ENCODE data around the gene AZU1.

The AZU1 gene

GRCh38 chr19:827710-828321, at the start of gene AZU1:
Gene AZU1 (plus strand): TSS chr19:827837. CDS start chr19:827847, 10 bp downstream.
- Mint-ChIP-seq H3K36me3 (no peaks in the 10 kb centered on the region), H3K27ac (no peak within 1 kb of the TSS), H3K4me3 (no peak within 1 kb of the TSS), H3K9me3 (no peaks in the 10 kb centered on the region), H3K4me1 (no peaks in the 10 kb centered on the region)
- ATAC-seq = no peak
- DNase-seq (ENCODE audit: low spot score in 2 of 2) = no peak

GRCh38 chr19:778910-779653, 48.6 kb upstream of the AZU1 start:
- Mint-ChIP-seq H3K4me3 (no peak overlapping the region), H3K36me3 (no peaks in the 10 kb centered on the region), H3K27ac (no peak overlapping the region), H3K9me3 (no peaks in the 10 kb centered on the region), H3K4me1 (no peaks in the 10 kb centered on the region)
- no peak for ATAC-seq
- no peak for DNase-seq (ENCODE audit: low spot score in 2 of 2)

GRCh38 chr19:780935-781334, 46.7 kb upstream of the AZU1 start:
- no peak overlapping the region for H3K27ac Mint-ChIP-seq
- no peaks in the 10 kb centered on the region for H3K9me3 Mint-ChIP-seq
- H3K4me1 Mint-ChIP-seq = no peaks in the 10 kb centered on the region

GRCh38 chr19:781800-782184, 45.8 kb upstream of the AZU1 start:
- Mint-ChIP-seq H3K36me3 (no peaks in the 10 kb centered on the region), H3K4me1 (no peaks in the 10 kb centered on the region), H3K27ac (no peak overlapping the region), H3K9me3 (no peaks in the 10 kb centered on the region), H3K4me3 (no peak overlapping the region)
- ATAC-seq (no peak), DNase-seq (ENCODE audit: low spot score in 2 of 2) (no peak)

More at GRCh38 chr19:780935-781334, 46.7 kb upstream of the AZU1 start:
- Mint-ChIP-seq H3K4me3 (no peak overlapping the region), H3K36me3 (no peaks in the 10 kb centered on the region)
- no peak for ATAC-seq
- DNase-seq (ENCODE audit: low spot score in 2 of 2) = no peak

- ATAC-seq (no peak), DNase-seq (ENCODE audit: low spot score in 2 of 2) (no peak)
- no peaks in the 10 kb centered on the region for H3K9me3 Mint-ChIP-seq
These were observed 45.3 kb upstream of the AZU1 start for GRCh38 chr19:782185-782877.

GRCh38 chr19:782878-783668, 44.6 kb upstream of the AZU1 start:
- DNase-seq (ENCODE audit: low spot score in 2 of 2) (no peak), ATAC-seq (no peak)
- H3K27ac Mint-ChIP-seq = no peak overlapping the region
- H3K4me3 Mint-ChIP-seq = no peak overlapping the region
- H3K4me1 Mint-ChIP-seq = no peaks in the 10 kb centered on the region
- H3K36me3 Mint-ChIP-seq = no peaks in the 10 kb centered on the region
- H3K9me3 Mint-ChIP-seq = no peaks in the 10 kb centered on the region

More at GRCh38 chr19:782185-782877, 45.3 kb upstream of the AZU1 start:
- no peak overlapping the region for H3K4me3 Mint-ChIP-seq
- no peak overlapping the region for H3K27ac Mint-ChIP-seq
- no peaks in the 10 kb centered on the region for H3K36me3 Mint-ChIP-seq
- no peaks in the 10 kb centered on the region for H3K4me1 Mint-ChIP-seq

GRCh38 chr19:784541-784940, 43.1 kb upstream of the AZU1 start:
- no peaks in the 10 kb centered on the region for H3K36me3 Mint-ChIP-seq
- ATAC-seq (no peak), DNase-seq (ENCODE audit: low spot score in 2 of 2) (no peak)
- no peaks in the 10 kb centered on the region for H3K4me1 Mint-ChIP-seq
- H3K27ac Mint-ChIP-seq = no peak overlapping the region
- H3K4me3 Mint-ChIP-seq = no peak overlapping the region
- no peaks in the 10 kb centered on the region for H3K9me3 Mint-ChIP-seq

- H3K4me1 Mint-ChIP-seq = no peaks in the 10 kb centered on the region
- DNase-seq (ENCODE audit: low spot score in 2 of 2) (no peak), ATAC-seq (no peak)
- no peak overlapping the region for H3K27ac Mint-ChIP-seq
- no peaks in the 10 kb centered on the region for H3K36me3 Mint-ChIP-seq
- H3K9me3 Mint-ChIP-seq = no peaks in the 10 kb centered on the region
- no peak overlapping the region for H3K4me3 Mint-ChIP-seq
These were observed 40.1 kb upstream of the AZU1 start for GRCh38 chr19:787536-787935.

GRCh38 chr19:788686-788982, 39.0 kb upstream of the AZU1 start:
- Mint-ChIP-seq H3K4me1 (no peaks in the 10 kb centered on the region), H3K9me3 (no peaks in the 10 kb centered on the region), H3K4me3 (no peak overlapping the region), H3K36me3 (no peaks in the 10 kb centered on the region), H3K27ac (no peak overlapping the region)
- no peak for DNase-seq (ENCODE audit: low spot score in 2 of 2)
- no peak for ATAC-seq

- DNase-seq (ENCODE audit: low spot score in 2 of 2) (no peak), ATAC-seq (no peak)
- H3K4me1 Mint-ChIP-seq = no peaks in the 10 kb centered on the region
- no peak overlapping the region for H3K27ac Mint-ChIP-seq
- no peaks in the 10 kb centered on the region for H3K36me3 Mint-ChIP-seq
- no peaks in the 10 kb centered on the region for H3K9me3 Mint-ChIP-seq
- H3K4me3 Mint-ChIP-seq = no peak overlapping the region
These were observed 38.5 kb upstream of the AZU1 start for GRCh38 chr19:788983-789700.

GRCh38 chr19:789701-790060, 38.0 kb upstream of the AZU1 start:
- no peaks in the 10 kb centered on the region for H3K36me3 Mint-ChIP-seq
- no peak for DNase-seq (ENCODE audit: low spot score in 2 of 2)
- no peak overlapping the region for H3K27ac Mint-ChIP-seq
- H3K4me3 Mint-ChIP-seq = no peak overlapping the region
- H3K4me1 Mint-ChIP-seq = no peaks in the 10 kb centered on the region
- ATAC-seq = no peak
- H3K9me3 Mint-ChIP-seq = no peaks in the 10 kb centered on the region

GRCh38 chr19:791007-791566, 36.5 kb upstream of the AZU1 start:
- no peak overlapping the region for H3K4me3 Mint-ChIP-seq
- no peaks in the 10 kb centered on the region for H3K9me3 Mint-ChIP-seq
- no peaks in the 10 kb centered on the region for H3K36me3 Mint-ChIP-seq

GRCh38 chr19:791567-792305, 35.9 kb upstream of the AZU1 start:
- ATAC-seq = no peak
- Mint-ChIP-seq H3K36me3 (peaks cover 1% of the 10 kb centered on the region), H3K4me3 (no peak overlapping the region), H3K4me1 (peaks cover 3% of the 10 kb centered on the region), H3K9me3 (no peaks in the 10 kb centered on the region), H3K27ac (no peak overlapping the region)
- no peak for DNase-seq (ENCODE audit: low spot score in 2 of 2)

More at GRCh38 chr19:791007-791566, 36.5 kb upstream of the AZU1 start:
- no peak for DNase-seq (ENCODE audit: low spot score in 2 of 2)
- no peak for ATAC-seq
- Mint-ChIP-seq H3K4me1 (no peaks in the 10 kb centered on the region), H3K27ac (no peak overlapping the region)

GRCh38 chr19:792306-792885, 35.2 kb upstream of the AZU1 start:
- ATAC-seq (no peak), DNase-seq (ENCODE audit: low spot score in 2 of 2) (no peak)
- Mint-ChIP-seq H3K36me3 (peaks cover 8% of the 10 kb centered on the region), H3K4me1 (peaks cover 6% of the 10 kb centered on the region), H3K4me3 (no peak overlapping the region), H3K27ac (no peak overlapping the region), H3K9me3 (no peaks in the 10 kb centered on the region)
